Activated CD8-positive, alpha-beta T cell treated with anti-CD3 and anti-CD28 coated beads for 36 hours (primary cell): ENCODE results near the gene STOM. TPM values are rescaled to one million over a fixed set of nuclear protein-coding genes. Genes with fewer than 3 reads are reported as not detected.
A peak's percentile ranks its signal among the peaks of the same experiment; 100 is the strongest.

Experiments
- ATAC-seq: fragments of 200-7000 bp; cut with Tn5 transposase; one replicate; pipeline ENCODE4 v1.10.0; 2021; ENCODE audit warnings: mild to moderate bottlenecking, moderate library complexity
- CTCF ChIA-PET: fragments of 350-600 bp; sonication (Branson Sonifier 250); formaldehyde crosslinking; loops from one replicate; lab custom pipeline; 2021; ENCODE audit warnings: antibody characterized with exemption; lab: Charles Lee
- POLR2A ChIA-PET: fragments of 350-600 bp; sonication (Branson Sonifier 250); formaldehyde crosslinking; loops from one replicate; lab custom pipeline; 2021; ENCODE audit warnings: antibody characterized with exemption; lab: Charles Lee
- DNase-seq: peaks from one replicate; pipeline ENCODE4 v3.0.0-alpha.2; 2020
- H3K27ac Mint-ChIP-seq: one replicate; pipeline ENCODE4 v1.8.0; 2021; ENCODE audit warnings: mild to moderate bottlenecking, mixed read lengths
- H3K27me3 Mint-ChIP-seq: one replicate; pipeline ENCODE4 v1.8.0; 2021; ENCODE audit warnings: mixed read lengths
- H3K36me3 Mint-ChIP-seq: one replicate; pipeline ENCODE4 v1.8.0; 2021; ENCODE audit warnings: low read depth, mixed read lengths
- H3K4me1 Mint-ChIP-seq: one replicate; pipeline ENCODE4 v1.8.0; 2021; ENCODE audit warnings: low read depth, mixed read lengths
- H3K4me3 Mint-ChIP-seq: one replicate; pipeline ENCODE4 v1.8.0; 2021; ENCODE audit warnings: mild to moderate bottlenecking, moderate library complexity, mixed read lengths
- H3K9me3 Mint-ChIP-seq: one replicate; pipeline ENCODE4 v1.8.0; 2021; ENCODE audit warnings: mixed read lengths
- intact Hi-C: fragments of 100-400 bp; cut with micrococcal nuclease; formaldehyde crosslinking; loops from one replicate; pipeline ENCODE4 v1.10.0; 2022
- total RNA-seq, 2 experiments: library from RNA; stranded (reverse); gene quantifications; one replicate each; pipeline ENCODE4 v1.2.3, GENCODE V29; 2021
- TF ChIP-seq, protein P1 (sequence below): fragments of 200-600 bp; IDR thresholded peaks from one replicate; pipeline ENCODE4 v1.8.0; 2022; ENCODE audit warnings: antibody characterized with exemption, mild to moderate bottlenecking

STOM gene
- total RNA-seq, 2 experiments from 2014 or later = 31.7 to 32.5 TPM

DNA sequence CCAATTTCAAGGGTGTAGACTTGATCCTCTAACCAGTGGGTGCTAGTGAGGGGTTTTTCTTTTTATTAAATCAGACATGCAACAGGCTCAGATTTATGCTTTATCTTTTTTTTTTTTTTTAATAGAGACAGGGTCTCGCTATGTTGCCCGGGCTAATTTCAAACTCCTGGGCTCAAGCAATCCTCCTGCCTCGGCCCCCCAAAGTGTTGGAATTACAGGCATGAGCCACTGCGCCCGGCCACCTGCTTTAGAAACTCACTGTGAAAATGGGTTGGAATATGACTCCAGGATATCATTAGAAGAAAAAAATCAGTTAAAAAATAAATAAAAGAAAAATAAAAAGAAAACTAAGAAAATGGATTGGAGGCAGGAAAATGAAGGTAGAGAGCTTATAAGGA is 50.7 kb downstream of the STOM start:
- ATAC-seq (no peak), DNase-seq (no peak)
- ChIA-PET POLR2A (interaction anchor here (1.0 to 2.4 kb wide), 4 partner anchors 29 to 84 kb away, joined by 3 to 6 read pairs (median 5); no protein-coding TSS in a partner anchor), CTCF (interaction anchor here (0.6 to 9.2 kb wide), 61 partner anchors 10 to 357 kb away, joined by 3 to 378 read pairs (median 5); partner anchors contain the start of genes GGTA1 and GSN)
- no peaks in the 10 kb centered on the region for H3K9me3 Mint-ChIP-seq
- H3K4me1 Mint-ChIP-seq = peaks cover 14% of the 10 kb centered on the region
- intact Hi-C loops = no loop called here
- H3K27ac Mint-ChIP-seq = no peak overlapping the region
- no peaks in the 10 kb centered on the region for H3K27me3 Mint-ChIP-seq
- no peaks in the 10 kb centered on the region for H3K36me3 Mint-ChIP-seq
- H3K4me3 Mint-ChIP-seq = no peak overlapping the region
- TF ChIP-seq, protein P1, sequence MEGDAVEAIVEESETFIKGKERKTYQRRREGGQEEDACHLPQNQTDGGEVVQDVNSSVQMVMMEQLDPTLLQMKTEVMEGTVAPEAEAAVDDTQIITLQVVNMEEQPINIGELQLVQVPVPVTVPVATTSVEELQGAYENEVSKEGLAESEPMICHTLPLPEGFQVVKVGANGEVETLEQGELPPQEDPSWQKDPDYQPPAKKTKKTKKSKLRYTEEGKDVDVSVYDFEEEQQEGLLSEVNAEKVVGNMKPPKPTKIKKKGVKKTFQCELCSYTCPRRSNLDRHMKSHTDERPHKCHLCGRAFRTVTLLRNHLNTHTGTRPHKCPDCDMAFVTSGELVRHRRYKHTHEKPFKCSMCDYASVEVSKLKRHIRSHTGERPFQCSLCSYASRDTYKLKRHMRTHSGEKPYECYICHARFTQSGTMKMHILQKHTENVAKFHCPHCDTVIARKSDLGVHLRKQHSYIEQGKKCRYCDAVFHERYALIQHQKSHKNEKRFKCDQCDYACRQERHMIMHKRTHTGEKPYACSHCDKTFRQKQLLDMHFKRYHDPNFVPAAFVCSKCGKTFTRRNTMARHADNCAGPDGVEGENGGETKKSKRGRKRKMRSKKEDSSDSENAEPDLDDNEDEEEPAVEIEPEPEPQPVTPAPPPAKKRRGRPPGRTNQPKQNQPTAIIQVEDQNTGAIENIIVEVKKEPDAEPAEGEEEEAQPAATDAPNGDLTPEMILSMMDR = no peak

DNA sequence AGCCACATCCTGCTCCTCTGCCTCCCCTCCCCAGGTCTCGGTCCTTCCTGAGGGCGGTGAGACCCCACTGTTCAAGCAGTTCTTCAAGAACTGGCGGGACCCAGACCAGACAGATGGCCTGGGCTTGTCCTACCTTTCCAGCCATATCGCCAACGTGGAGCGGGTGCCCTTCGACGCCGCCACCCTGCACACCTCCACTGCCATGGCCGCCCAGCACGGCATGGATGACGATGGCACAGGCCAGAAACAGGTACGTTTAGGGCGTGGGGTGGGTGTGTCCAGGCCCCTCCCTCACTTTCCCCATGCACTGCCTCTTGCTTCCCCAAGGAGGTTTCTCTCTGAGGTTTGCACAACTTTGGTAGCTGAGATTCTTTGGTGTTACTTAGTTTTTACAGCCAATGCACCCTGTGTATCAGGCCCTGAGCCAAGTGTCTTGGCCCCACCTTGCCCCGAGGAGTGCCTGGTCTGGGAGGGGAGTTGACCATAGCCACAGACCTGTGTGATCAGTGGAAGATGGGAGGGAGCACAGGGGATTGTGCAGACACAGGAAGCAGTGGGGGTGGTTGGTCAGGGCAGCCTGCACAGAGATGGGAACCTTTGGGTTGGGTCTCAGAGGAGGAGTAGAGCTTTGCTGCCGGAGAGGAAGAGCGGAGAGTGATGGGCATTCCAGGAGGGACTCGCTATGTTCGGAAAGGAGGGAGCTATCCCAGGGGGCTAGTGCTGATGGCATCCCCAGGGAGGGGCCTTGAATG is 51.2 kb downstream of the STOM start:
- no peak for ATAC-seq
- Mint-ChIP-seq H3K27ac (no peak overlapping the region), H3K9me3 (no peaks in the 10 kb centered on the region), H3K27me3 (no peaks in the 10 kb centered on the region), H3K36me3 (no peaks in the 10 kb centered on the region), H3K4me3 (no peak overlapping the region), H3K4me1 (peaks cover 14% of the 10 kb centered on the region)
- CTCF ChIA-PET = interaction anchor here (0.9 to 9.2 kb wide), 28 partner anchors 12 to 193 kb away, joined by 3 to 378 read pairs (median 16); no protein-coding TSS in a partner anchor
- POLR2A ChIA-PET = interaction anchor here (1.0 to 2.4 kb wide), 2 partner anchors 50 to 85 kb away, joined by 3 to 6 read pairs; no protein-coding TSS in a partner anchor
- TF ChIP-seq, protein P1 = no peak
- no peak for DNase-seq
- intact Hi-C loops = no loop called here

DNA sequence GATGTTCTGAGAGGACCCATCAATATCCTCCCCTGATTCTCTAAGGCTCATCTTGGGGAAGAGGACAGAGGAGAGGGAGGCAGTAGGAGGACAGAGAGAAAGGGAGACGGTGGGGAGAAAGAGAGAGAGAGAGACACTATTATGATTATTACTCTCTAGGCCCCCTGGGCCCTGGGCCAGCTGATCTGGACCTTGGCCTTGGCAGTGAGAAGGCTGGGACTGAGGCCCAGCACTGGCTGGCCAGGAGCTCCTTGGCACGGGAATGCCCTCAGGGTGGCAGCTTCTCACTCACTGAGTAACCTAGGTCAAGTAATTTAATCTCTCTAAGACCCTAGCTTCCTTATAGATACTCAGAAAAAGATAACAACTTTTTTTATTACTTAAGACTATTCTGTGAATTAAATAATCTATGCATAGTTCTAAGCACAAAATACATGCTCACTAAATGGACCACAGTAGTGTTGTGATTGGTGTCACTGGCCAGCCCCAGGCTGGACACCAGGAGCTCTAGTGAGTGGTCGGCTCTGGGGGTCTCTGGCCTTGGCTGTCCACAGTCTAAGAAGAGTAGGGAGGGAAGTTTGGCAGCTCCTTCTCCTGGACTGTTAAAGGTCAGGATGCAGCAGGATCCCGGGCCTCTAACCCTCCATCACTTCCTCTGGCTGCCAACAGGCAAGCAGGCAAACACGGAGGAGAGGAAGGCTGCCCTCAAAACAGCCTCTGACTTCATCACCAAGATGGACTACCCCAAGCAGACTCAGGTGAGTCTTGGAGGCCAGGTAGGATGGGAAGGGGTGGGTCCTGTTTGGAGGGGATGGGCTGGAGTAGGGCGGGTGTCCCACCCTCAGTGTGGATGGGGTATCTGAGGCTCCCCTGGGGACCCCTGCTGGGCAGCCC is 52.1 kb downstream of the STOM start:
- ChIA-PET POLR2A (interaction anchor here (1.3 kb wide), 1 partner anchor 29 kb away, joined by 5 read pairs; no protein-coding TSS in a partner anchor), CTCF (interaction anchor here (0.7 to 9.2 kb wide), 4 partner anchors 57 to 106 kb away, joined by 3 to 378 read pairs (median 90); no protein-coding TSS in a partner anchor)
- DNase-seq (no peak), ATAC-seq (no peak)
- Mint-ChIP-seq H3K9me3 (no peaks in the 10 kb centered on the region), H3K4me3 (no peak overlapping the region), H3K27me3 (no peaks in the 10 kb centered on the region), H3K27ac (peak overlapping the region; percentile 42), H3K4me1 (peaks cover 14% of the 10 kb centered on the region), H3K36me3 (no peaks in the 10 kb centered on the region)
- intact Hi-C loops = no loop called here
- TF ChIP-seq, protein P1 = no peak

- DNase-seq = no peak
- intact Hi-C loops = no loop called here
- no peak for ATAC-seq
- Mint-ChIP-seq H3K4me1 (peaks cover 7% of the 10 kb centered on the region), H3K27me3 (no peaks in the 10 kb centered on the region), H3K4me3 (no peak overlapping the region), H3K9me3 (no peaks in the 10 kb centered on the region), H3K27ac (no peak overlapping the region), H3K36me3 (no peaks in the 10 kb centered on the region)
- POLR2A ChIA-PET = interaction anchor here (1.3 kb wide), 1 partner anchor 28 kb away, joined by 5 read pairs; no protein-coding TSS in a partner anchor
- TF ChIP-seq, protein P1 = no peak
- CTCF ChIA-PET = interaction anchor here (1.1 to 9.2 kb wide), 3 partner anchors 58 to 95 kb away, joined by 4 to 378 read pairs (median 142); no protein-coding TSS in a partner anchor
These were observed 53.1 kb downstream of the STOM start for GRCh38 chr9:121316852-121317373.
